Measurements from ENCODE around the gene ANKRD24.

- no peak for TF ChIP-seq POLR2A (IDR thresholded peaks at IDR 0.05; ENCODE audit: low read length)
- TF ChIP-seq GATA1 (IDR thresholded peaks at IDR 0.05; ENCODE audit: low read depth, low read length): no peak
These were observed 42.2 kb upstream of the ANKRD24 start for GRCh38 chr19:4140237-4140711.

Measured in erythroblast (primary cell).